ENCODE data around the gene AFG1L.

AFG1L gene

GRCh38 chr6:108464418-108465097 lies 169.7 kb downstream of the AFG1L start:
- no peak for DNase-seq

DNA sequence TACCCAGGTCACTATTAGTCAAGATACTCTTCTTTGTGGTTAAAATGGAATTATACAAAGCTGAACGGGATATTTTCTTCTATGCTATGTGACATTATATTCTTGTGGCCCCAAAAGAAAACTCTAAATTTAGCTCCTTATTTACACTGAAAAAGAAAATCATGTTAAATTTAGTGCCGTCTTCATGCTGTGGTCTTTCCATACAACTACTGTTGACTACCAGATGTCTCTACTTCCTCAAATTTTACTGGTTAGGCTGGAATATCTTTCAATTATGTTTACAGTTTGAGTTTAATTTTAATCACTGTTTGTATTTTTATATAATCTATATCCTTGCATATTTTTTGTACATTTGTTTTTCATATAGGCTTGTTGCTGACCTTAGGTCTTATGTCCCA lies 170.2 kb downstream of the AFG1L start:
- no peak for DNase-seq

DNA sequence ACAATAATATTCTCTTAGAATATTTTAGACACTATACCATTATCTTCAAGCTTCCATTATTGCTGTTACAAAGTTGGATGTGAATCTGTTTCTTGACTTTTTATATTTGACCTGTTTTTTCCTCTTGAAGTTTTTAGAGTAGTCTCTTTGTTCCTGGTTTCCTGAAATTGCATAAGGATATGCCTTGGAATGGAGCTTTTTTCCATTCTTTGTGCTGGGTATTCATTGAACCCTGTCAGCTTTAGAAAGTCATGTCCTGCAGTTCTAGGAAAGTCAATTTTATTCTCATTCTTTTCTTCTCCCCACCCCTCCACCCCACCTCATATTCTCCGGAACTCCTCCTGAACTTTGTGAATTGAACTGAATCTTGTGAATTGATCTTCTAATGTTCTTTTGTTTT lies 173.5 kb downstream of the AFG1L start:
- no peak for DNase-seq

- no peak for DNase-seq
These were observed 174.5 kb downstream of the AFG1L start for GRCh38 chr6:108469316-108469715.

- no peak for DNase-seq
These were observed 178.3 kb downstream of the AFG1L start for GRCh38 chr6:108473197-108473596.

DNA sequence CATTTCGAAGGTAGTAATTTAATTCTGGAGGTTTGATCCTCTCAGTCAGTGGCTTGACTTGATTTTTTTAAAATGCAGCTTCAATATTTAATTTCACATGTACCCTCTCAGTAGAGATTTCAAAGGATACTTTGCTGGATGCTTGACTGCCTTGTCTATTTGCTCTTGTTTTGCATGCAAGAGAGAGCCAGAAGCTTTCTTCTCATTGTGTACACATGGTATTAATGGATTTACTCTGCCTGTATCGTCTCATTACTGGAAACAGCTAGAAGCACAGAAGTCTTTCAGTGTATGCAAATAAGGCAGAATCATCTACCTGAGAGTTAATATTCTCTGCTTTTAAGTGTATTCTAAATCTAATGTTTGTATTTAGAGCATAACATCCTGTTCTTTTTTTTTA lies 181.5 kb downstream of the AFG1L start:
- DNase-seq: peak; percentile 14

- DNase-seq: no peak
These were observed 182.1 kb downstream of the AFG1L start for GRCh38 chr6:108476847-108477430.

- DNase-seq: no peak
These were observed 187.7 kb downstream of the AFG1L start for GRCh38 chr6:108482559-108482958.

- DNase-seq: no peak
These were observed 189.2 kb downstream of the AFG1L start for GRCh38 chr6:108484016-108484415.

DNA sequence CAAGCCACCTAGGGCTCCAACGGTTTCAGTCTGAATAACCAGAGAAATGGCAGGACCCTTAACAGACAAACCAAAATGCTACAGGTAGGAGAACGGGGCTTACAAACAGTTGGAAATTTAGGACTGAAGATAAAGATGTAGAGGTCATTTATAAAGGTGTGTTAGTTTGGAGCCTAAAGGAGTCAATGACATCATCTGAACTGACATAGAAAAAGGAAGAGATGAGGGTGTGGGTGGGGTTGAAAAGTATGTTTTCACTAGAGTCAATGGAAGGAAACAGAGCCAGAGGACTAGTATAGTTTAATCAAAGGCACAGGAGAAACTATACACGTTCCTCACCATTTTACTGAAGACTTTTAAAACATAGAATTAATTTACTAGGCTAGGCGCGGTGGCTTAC lies 194.8 kb downstream of the AFG1L start:
- DNase-seq: no peak

- DNase-seq: no peak
These were observed 197.4 kb downstream of the AFG1L start for GRCh38 chr6:108492131-108492766.

DNA sequence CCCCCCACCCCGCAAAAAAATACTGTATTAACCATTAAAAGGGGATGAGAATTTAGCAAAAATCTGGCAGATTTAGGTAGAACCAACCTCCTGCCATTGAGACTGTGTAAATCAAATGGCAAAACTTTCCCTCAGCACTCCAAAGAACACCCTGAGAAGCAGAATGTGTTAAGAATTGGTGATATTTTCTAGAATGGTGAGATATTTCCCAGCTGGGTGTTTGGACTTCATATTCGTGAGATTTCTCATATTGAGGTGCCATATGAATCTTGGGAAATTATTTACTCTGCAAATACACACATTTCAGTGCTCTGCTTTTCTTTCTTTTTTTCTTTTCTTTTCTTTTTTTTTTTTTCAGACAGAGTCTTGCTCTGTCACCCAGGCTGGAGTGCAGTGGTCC lies 199.6 kb downstream of the AFG1L start:
- no peak for DNase-seq

GRCh38 chr6:108497883-108498282 lies 203.0 kb downstream of the AFG1L start:
- DNase-seq: no peak

- no peak for DNase-seq
These were observed 206.7 kb downstream of the AFG1L start for GRCh38 chr6:108501559-108501958.

DNA sequence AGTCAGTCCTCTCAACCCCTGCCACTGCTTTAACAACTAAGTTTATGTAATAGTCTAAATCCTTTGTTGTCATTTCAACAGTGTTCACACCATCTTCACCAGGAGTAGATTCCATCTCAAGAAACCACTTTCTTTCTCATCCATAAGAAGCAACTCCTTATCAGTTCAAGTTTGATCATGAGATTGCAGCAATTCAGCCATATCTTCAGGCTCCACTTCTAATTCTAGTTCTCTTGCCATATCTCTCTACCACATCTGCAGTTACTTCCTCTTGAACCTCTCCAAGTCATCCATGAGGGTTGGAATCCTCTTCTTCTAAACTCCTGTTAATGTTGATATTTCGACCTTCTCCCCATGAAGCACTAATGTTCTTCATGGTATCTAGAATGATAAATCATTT lies 208.0 kb downstream of the AFG1L start:
- no peak for DNase-seq

DNA sequence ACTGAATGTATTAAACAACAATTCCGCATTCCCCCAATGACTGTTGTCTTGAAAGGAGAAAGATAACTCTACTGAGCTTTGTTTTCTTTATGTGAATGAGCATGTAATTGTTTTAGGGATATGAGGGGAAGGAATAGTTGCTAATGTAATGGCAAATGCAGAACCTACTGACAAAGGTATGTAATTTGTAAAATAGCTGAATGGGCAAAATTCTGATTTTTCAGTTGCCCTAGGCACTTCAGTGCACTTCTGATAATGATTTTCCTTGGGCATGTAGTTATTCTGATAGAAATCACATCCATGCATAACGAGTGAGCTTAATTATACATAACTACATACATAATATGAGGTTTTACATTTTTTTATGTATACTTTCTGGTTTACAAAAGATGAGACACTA lies 212.5 kb downstream of the AFG1L start:
- DNase-seq: no peak

- no peak for DNase-seq
These were observed 215.8 kb downstream of the AFG1L start for GRCh38 chr6:108510461-108511319.

GRCh38 chr6:108518714-108519576 lies 224.1 kb downstream of the AFG1L start:
- no peak for DNase-seq

- DNase-seq: no peak
These were observed 226.8 kb downstream of the AFG1L start for GRCh38 chr6:108521616-108522107.

DNA sequence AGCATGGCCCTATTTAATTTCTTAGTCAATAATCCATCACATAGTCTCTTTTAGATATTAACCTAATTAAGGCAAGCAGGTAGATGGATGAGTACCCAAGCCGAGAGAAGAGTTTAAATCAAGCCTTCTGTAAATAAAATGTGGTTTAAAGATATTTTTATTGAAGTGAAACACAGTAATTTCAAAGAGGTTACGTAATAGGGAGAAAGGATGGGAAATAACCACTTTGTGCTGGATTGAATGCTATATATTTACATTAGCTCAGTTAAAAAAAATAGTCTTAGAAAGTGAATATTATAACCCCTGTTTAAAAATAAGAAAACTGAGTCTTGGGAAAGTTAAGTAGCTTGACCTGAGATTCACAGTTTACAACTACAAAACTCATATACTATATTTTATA lies 228.8 kb downstream of the AFG1L start:
- DNase-seq: no peak

DNA sequence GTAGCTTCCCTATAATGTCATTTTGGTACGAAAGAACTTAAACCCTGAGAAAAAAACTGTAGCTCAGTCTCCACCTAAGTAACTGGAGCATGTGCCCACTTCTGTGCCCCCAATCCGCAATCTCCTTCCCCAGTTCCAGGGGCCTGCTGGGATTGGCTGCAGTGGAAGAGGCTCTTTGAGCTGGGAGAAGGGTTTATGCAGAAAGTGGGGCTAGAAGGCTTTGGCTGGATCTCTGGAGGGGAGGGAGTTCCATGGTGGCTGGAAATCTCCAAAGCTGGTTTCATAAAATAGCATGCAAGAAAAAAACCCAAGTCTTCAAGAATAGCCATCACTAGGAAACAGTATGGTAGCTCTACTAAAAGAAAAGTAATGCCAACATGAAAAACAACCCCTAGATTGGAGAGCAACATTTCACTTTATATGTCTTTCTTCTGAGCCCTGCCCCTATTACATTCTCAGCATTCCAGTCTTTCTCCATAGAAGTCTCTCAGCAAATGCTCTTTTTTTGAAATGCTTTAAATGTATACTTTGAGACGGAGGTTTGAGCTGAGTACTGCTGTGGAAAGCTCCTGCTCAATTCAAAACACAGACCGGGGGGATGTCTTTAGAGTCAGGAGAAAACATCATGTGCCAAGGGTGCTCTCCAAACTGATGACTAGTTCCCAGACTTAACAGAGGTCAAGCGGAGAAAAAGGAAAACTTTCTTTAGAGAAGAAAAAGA lies 229.8 kb downstream of the AFG1L start:
- DNase-seq: no peak

DNA sequence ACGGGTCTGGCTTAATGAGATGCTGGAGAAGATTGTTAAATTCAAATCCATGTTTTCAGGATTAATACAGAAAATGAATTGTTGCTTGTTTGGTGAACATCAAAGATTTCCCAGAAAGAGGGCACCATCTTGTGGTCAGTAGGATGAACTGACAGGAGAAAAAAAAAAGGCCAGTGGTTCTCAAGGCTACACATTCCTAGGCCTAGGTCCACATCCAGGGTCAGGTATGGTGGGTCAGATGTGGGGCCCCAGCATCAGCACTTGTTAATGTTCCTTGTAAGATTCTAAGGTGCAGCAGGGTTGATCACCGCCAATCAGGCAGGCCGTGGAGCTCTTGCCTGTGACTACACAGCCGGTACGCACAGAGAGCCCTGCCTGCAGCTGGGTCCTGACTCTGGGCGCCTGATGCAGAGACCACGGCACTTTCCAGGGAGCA lies 231.9 kb downstream of the AFG1L start:
- no peak for DNase-seq

Measured in NCI-H187 treated with DMSO at 0.1 percent for 48 hours (cell line).